H9 (cell line): ENCODE data around the gene SHB. TPM values are rescaled to one million over a fixed set of nuclear protein-coding genes. Genes with fewer than 3 reads are reported as not detected.

Experiments
- DNase-seq: peaks from one replicate; pipeline ENCODE4 v3.0.0-alpha.2; 2017
- H2AFZ ChIP-seq: one replicate; pipeline ENCODE4 v1.6.1; 2013; ENCODE audit warnings: mild to moderate bottlenecking, low read length, control low read depth, moderate library complexity
- H2AK5ac ChIP-seq: 2 replicates; pipeline ENCODE4 v1.6.1; 2013; ENCODE audit warnings: low read length, control low read depth, mixed read lengths; ENCODE audit not compliant: insufficient read length
- H2BK120ac ChIP-seq: one replicate; pipeline ENCODE4 v1.6.1; 2013; ENCODE audit warnings: low read depth, mild to moderate bottlenecking, low read length, control low read depth, inconsistent platforms; ENCODE audit not compliant: poor library complexity, severe bottlenecking
- H2BK12ac ChIP-seq: 2 replicates; pipeline ENCODE4 v1.6.1; 2013; ENCODE audit warnings: low read length, control low read depth, mixed read lengths, low read depth; ENCODE audit not compliant: insufficient read length
- H2BK15ac ChIP-seq: 2 replicates; pipeline ENCODE4 v1.6.1; 2013; ENCODE audit warnings: low read depth, low read length, control low read depth
- H2BK20ac ChIP-seq: one replicate; pipeline ENCODE4 v1.6.1; 2013; ENCODE audit warnings: low read depth, mild to moderate bottlenecking, low read length, control low read depth, inconsistent platforms; ENCODE audit not compliant: poor library complexity, severe bottlenecking
- H2BK5ac ChIP-seq: 2 replicates; pipeline ENCODE4 v1.6.1; 2013; ENCODE audit warnings: low read length, control low read depth, mixed read lengths; ENCODE audit not compliant: insufficient read length
- H3K14ac ChIP-seq: 2 replicates; pipeline ENCODE4 v1.6.1; 2013; ENCODE audit warnings: low read length, control low read depth; ENCODE audit not compliant: insufficient read depth
- H3K18ac ChIP-seq: 2 replicates; pipeline ENCODE4 v1.6.1; 2013; ENCODE audit warnings: low read depth, mild to moderate bottlenecking, mixed read lengths, low read length, control low read depth; ENCODE audit not compliant: insufficient read length
- H3K23ac ChIP-seq: 2 replicates; pipeline ENCODE4 v1.6.1; 2013; ENCODE audit warnings: low read length, control low read depth, mixed read lengths, low read depth; ENCODE audit not compliant: insufficient read length
- H3K23me2 ChIP-seq: 2 replicates; pipeline ENCODE4 v1.6.1; 2013; ENCODE audit warnings: low read depth, mild to moderate bottlenecking, mixed read lengths, low read length, control low read depth; ENCODE audit not compliant: insufficient read length, poor library complexity, severe bottlenecking
- H3K27ac ChIP-seq: 2 replicates; pipeline ENCODE4 v1.5.1; 2013; ENCODE audit warnings: low read length, control low read depth, mixed read lengths, low read depth; ENCODE audit not compliant: insufficient read length
- H3K27me3 ChIP-seq: 2 replicates; pipeline ENCODE4 v1.6.1; 2013; ENCODE audit warnings: low read length, control low read depth, inconsistent platforms; ENCODE audit not compliant: insufficient read depth
- H3K4ac ChIP-seq: 2 replicates; pipeline ENCODE4 v1.6.1; 2013; ENCODE audit warnings: low read depth, mild to moderate bottlenecking, control low read depth, inconsistent platforms, low read length, moderate library complexity
- H3K4me1 ChIP-seq: 2 replicates; pipeline ENCODE4 v1.6.1; 2013; ENCODE audit warnings: low read length, control low read depth, inconsistent platforms; ENCODE audit not compliant: insufficient read depth
- H3K4me2 ChIP-seq: 2 replicates; pipeline ENCODE4 v1.6.1; 2013; ENCODE audit warnings: low read length, control low read depth, mixed read lengths; ENCODE audit not compliant: insufficient read length, insufficient read depth
- H3K56ac ChIP-seq: 2 replicates; pipeline ENCODE4 v1.6.1; 2013; ENCODE audit warnings: low read depth, mild to moderate bottlenecking, mixed read lengths, low read length, control low read depth; ENCODE audit not compliant: insufficient read length
- H3K79me1 ChIP-seq: 2 replicates; pipeline ENCODE4 v1.6.1; 2013; ENCODE audit warnings: low read depth, mild to moderate bottlenecking, moderate library complexity, low read length, control low read depth, inconsistent platforms; ENCODE audit not compliant: insufficient read depth, poor library complexity, severe bottlenecking
- H3K79me2 ChIP-seq: 2 replicates; pipeline ENCODE4 v1.6.1; 2013; ENCODE audit warnings: low read length, control low read depth, inconsistent platforms; ENCODE audit not compliant: insufficient read depth
- H3K9ac ChIP-seq: 2 replicates; pipeline ENCODE4 v1.6.1; 2013; ENCODE audit warnings: low read length, control low read depth, mixed read lengths; ENCODE audit not compliant: insufficient read length; ENCODE audit errors: extremely low read depth
- H3K9me3 ChIP-seq: one replicate; pipeline ENCODE4 v1.6.1; 2013; ENCODE audit warnings: low read depth, low read length, inconsistent platforms; ENCODE audit not compliant: control insufficient read depth
- H3T11ph ChIP-seq: one replicate; pipeline ENCODE4 v1.6.1; 2013; ENCODE audit warnings: mild to moderate bottlenecking, low read length, control low read depth, inconsistent platforms
- H4K20me1 ChIP-seq: one replicate; pipeline ENCODE4 v1.6.1; 2013; ENCODE audit not compliant: control insufficient read depth, insufficient read length, insufficient read depth
- H4K5ac ChIP-seq: 2 replicates; pipeline ENCODE4 v1.6.1; 2013; ENCODE audit warnings: low read depth, mild to moderate bottlenecking, mixed read lengths, low read length, control low read depth; ENCODE audit not compliant: insufficient read length
- H4K8ac ChIP-seq: replicated peaks from 2 replicates; pipeline ENCODE4 v1.6.1; 2013; ENCODE audit warnings: low read length, control low read depth, mixed read lengths, low read depth; ENCODE audit not compliant: insufficient read length
- H4K91ac ChIP-seq: 2 replicates; pipeline ENCODE4 v1.6.1; 2013; ENCODE audit warnings: low read depth, mild to moderate bottlenecking, moderate library complexity, mixed read lengths, low read length, control low read depth; ENCODE audit not compliant: insufficient read length
- H3K27ac Mint-ChIP-seq, 3 experiments: 2 replicates in 2 of 3; 3 replicates in 1 of 3; pipeline ENCODE4 v1.8.0; 2020 to 2021; ENCODE audit warnings: mixed read lengths in 3 of 3, mild to moderate bottlenecking in 1 of 3, moderate library complexity in 1 of 3
- H3K27me3 Mint-ChIP-seq: 2 replicates; pipeline ENCODE4 v1.8.0; 2021; ENCODE audit warnings: low read depth, mild to moderate bottlenecking, moderate library complexity, mixed read lengths
- H3K36me3 Mint-ChIP-seq, 3 experiments: 2 replicates in 2 of 3; 3 replicates in 1 of 3; pipeline ENCODE4 v1.8.0; 2020 to 2021; ENCODE audit warnings: low read depth in 3 of 3, mixed read lengths in 3 of 3; ENCODE audit not compliant: insufficient read depth in 1 of 3
- H3K4me1 Mint-ChIP-seq, 2 experiments: 2 replicates each; pipeline ENCODE4 v1.8.0; 2020; ENCODE audit warnings: mixed read lengths in 2 of 2
- H3K4me3 Mint-ChIP-seq, 2 experiments: 2 replicates in 1 of 2; 3 replicates in 1 of 2; pipeline ENCODE4 v1.8.0; 2020 to 2021; ENCODE audit warnings: mild to moderate bottlenecking in 2 of 2, mixed read lengths in 2 of 2, moderate library complexity in 1 of 2
- H3K9me3 Mint-ChIP-seq, 2 experiments: 2 replicates in 1 of 2; 3 replicates in 1 of 2; pipeline ENCODE4 v1.8.0; 2020; ENCODE audit warnings: mild to moderate bottlenecking in 2 of 2, mixed read lengths in 2 of 2, moderate library complexity in 1 of 2
- CTCF ChIP-seq: fragments of 200-600 bp; sonication (generic); conservative IDR thresholded peaks from 3 replicates; pipeline ENCODE4 v1.8.0; 2021; ENCODE audit warnings: antibody characterized with exemption, mild to moderate bottlenecking
- WGBS: extraction: QIAGEN DNeasy Blood & Tissue Kit; methylation state at CpG from one replicate; pipeline ENCODE4 v1.1.7; 2013; ENCODE audit warnings: missing lambda C conversion rate, low lambda C conversion rate, mixed read lengths; ENCODE audit not compliant: insufficient read length; ENCODE audit errors: extremely low coverage; 5-methylcytosine and 5-hydroxymethylcytosine counted together
- total RNA-seq: library from RNA; stranded (reverse); gene quantifications from 2 replicates; pipeline ENCODE4 v1.2.1, GENCODE V29; 2021

The SHB gene
- total RNA-seq, 1 experiment from 2014 or later = 14.6 TPM

GRCh38 chr9:37920471-37921167 lies 148.4 kb downstream of the SHB start:
- H3K4me1 ChIP-seq = no peaks in the 10 kb centered on the region; the same call in 1 of the 2 replicates
- no peak overlapping the region for H3K4ac ChIP-seq
- no peak overlapping the region for H3K4me2 ChIP-seq
- H3K27me3 ChIP-seq = no peaks in the 10 kb centered on the region
- H2BK20ac ChIP-seq = no peak overlapping the region
- H3K9ac ChIP-seq = no peak overlapping the region
- no peak overlapping the region for H4K8ac ChIP-seq
- Mint-ChIP-seq H3K27ac (peak overlapping the region in 2 of 3 experiments; percentile 57 to 73; a peak in 4 of 7 replicates), H3K36me3 (peaks cover 0 to 8% (median 0%) of the 10 kb centered on the region in 3 experiments; a peak in 1 of 7 replicates), H3K4me3 (no peak overlapping the region), H3K4me1 (peaks cover 49 to 64% of the 10 kb centered on the region in 2 experiments), H3K27me3 (no peaks in the 10 kb centered on the region; the same call in 1 of the 2 replicates), H3K9me3 (no peaks in the 10 kb centered on the region)
- H2BK15ac ChIP-seq = no peak overlapping the region
- no peak overlapping the region for H3K27ac ChIP-seq
- DNase-seq = peak; percentile 64
- TF ChIP-seq CTCF = no peak
- H3K79me2 ChIP-seq = no peaks in the 10 kb centered on the region
- no peak overlapping the region for H2AFZ ChIP-seq
- no peak overlapping the region for H3K23ac ChIP-seq
- no peak overlapping the region for H2BK12ac ChIP-seq
- no CpG with 5 or more reads among the region's 5 CpGs for WGBS
- H3K23me2 ChIP-seq = no peaks in the 10 kb centered on the region
- H3K9me3 ChIP-seq = no peaks in the 10 kb centered on the region
- no peak overlapping the region for H3K18ac ChIP-seq
- no peak overlapping the region for H3K56ac ChIP-seq
- H3K79me1 ChIP-seq = no peaks in the 10 kb centered on the region
- H2BK5ac ChIP-seq = no peak overlapping the region
- no peak overlapping the region for H4K91ac ChIP-seq
- H4K20me1 ChIP-seq = no peaks in the 10 kb centered on the region
- H2BK120ac ChIP-seq = no peak overlapping the region
- no peak overlapping the region for H3T11ph ChIP-seq
- H3K14ac ChIP-seq = no peak overlapping the region
- no peak overlapping the region for H2AK5ac ChIP-seq
- H4K5ac ChIP-seq = no peak overlapping the region
